ENCODE results near the gene SEMA7A.

DNA sequence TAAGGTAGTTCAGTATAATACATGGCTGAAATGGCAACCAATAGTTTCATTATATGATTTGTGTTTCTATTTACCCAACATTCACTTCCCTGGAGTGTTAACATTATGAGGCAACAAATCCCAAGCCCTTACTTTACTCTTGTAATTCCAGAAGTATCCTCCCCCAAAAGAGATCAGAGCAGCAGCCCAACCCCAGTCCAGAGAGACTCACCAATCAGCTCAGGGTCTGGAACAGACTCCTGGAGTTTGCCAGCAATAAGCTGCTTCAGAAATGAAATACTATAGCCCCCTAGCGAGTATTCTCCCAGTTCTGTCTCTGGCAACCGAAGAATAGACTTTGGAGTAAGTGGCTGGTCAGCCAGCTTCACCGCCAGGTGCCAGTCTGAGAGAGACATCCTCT lies 24.7 kb upstream of the SEMA7A start:
- TF ChIP-seq JUND (IDR thresholded peaks at IDR 0.05), result no peak
- no peak for TF ChIP-seq CHD2 (IDR thresholded peaks at IDR 0.05; ENCODE audit: low read length, partially characterized antibody)
- TF ChIP-seq RAD21 (IDR thresholded peaks at IDR 0.05; ENCODE audit: low read length), result no peak
- TF ChIP-seq, protein P1, sequence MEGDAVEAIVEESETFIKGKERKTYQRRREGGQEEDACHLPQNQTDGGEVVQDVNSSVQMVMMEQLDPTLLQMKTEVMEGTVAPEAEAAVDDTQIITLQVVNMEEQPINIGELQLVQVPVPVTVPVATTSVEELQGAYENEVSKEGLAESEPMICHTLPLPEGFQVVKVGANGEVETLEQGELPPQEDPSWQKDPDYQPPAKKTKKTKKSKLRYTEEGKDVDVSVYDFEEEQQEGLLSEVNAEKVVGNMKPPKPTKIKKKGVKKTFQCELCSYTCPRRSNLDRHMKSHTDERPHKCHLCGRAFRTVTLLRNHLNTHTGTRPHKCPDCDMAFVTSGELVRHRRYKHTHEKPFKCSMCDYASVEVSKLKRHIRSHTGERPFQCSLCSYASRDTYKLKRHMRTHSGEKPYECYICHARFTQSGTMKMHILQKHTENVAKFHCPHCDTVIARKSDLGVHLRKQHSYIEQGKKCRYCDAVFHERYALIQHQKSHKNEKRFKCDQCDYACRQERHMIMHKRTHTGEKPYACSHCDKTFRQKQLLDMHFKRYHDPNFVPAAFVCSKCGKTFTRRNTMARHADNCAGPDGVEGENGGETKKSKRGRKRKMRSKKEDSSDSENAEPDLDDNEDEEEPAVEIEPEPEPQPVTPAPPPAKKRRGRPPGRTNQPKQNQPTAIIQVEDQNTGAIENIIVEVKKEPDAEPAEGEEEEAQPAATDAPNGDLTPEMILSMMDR (IDR thresholded peaks at IDR 0.05), result no peak
- no peak for TF ChIP-seq SMC3 (IDR thresholded peaks at IDR 0.05; ENCODE audit: low read depth, low read length)
- no peak for TF ChIP-seq RFX5 (IDR thresholded peaks at IDR 0.05; ENCODE audit: low read length)
- TF ChIP-seq, protein P2, sequence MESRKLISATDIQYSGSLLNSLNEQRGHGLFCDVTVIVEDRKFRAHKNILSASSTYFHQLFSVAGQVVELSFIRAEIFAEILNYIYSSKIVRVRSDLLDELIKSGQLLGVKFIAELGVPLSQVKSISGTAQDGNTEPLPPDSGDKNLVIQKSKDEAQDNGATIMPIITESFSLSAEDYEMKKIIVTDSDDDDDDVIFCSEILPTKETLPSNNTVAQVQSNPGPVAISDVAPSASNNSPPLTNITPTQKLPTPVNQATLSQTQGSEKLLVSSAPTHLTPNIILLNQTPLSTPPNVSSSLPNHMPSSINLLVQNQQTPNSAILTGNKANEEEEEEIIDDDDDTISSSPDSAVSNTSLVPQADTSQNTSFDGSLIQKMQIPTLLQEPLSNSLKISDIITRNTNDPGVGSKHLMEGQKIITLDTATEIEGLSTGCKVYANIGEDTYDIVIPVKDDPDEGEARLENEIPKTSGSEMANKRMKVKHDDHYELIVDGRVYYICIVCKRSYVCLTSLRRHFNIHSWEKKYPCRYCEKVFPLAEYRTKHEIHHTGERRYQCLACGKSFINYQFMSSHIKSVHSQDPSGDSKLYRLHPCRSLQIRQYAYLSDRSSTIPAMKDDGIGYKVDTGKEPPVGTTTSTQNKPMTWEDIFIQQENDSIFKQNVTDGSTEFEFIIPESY (IDR thresholded peaks at IDR 0.05; ENCODE audit: borderline replicate concordance, low read depth), result no peak
- no peak for TF ChIP-seq POLR2AphosphoS5 (IDR thresholded peaks at IDR 0.05; ENCODE audit: low read depth, low read length)
- TF ChIP-seq, protein P3, sequence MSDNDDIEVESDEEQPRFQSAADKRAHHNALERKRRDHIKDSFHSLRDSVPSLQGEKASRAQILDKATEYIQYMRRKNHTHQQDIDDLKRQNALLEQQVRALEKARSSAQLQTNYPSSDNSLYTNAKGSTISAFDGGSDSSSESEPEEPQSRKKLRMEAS (IDR thresholded peaks at IDR 0.05; ENCODE audit: low read depth), result no peak
- no peak for TF ChIP-seq TAF1 (IDR thresholded peaks at IDR 0.05; ENCODE audit: borderline replicate concordance, low read depth, low read length)
- TF ChIP-seq, protein P4, sequence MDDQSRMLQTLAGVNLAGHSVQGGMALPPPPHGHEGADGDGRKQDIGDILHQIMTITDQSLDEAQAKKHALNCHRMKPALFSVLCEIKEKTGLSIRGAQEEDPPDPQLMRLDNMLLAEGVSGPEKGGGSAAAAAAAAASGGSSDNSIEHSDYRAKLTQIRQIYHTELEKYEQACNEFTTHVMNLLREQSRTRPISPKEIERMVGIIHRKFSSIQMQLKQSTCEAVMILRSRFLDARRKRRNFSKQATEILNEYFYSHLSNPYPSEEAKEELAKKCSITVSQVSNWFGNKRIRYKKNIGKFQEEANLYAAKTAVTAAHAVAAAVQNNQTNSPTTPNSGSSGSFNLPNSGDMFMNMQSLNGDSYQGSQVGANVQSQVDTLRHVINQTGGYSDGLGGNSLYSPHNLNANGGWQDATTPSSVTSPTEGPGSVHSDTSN (IDR thresholded peaks at IDR 0.05), result no peak
- TF ChIP-seq EZH2phosphoT487 (IDR thresholded peaks at IDR 0.05; ENCODE audit: borderline replicate concordance, low read depth), result no peak
- no peak for TF ChIP-seq RXRA (IDR thresholded peaks at IDR 0.05; ENCODE audit: borderline replicate concordance, low read depth)
- no peak for TF ChIP-seq EP300 (IDR thresholded peaks at IDR 0.05; ENCODE audit: borderline replicate concordance in 1 of 2, low read depth in 1 of 2, low read length in 1 of 2)
